Gastrocnemius medialis (tissue), 4 donors: Measurements from ENCODE around the gene TUBB2A.
"Not testable (repeated sequence)": the region's sequence is repeated elsewhere in the genome, so short reads cannot be mapped to it uniquely, and the experiment has no call there.

Experiments
- CTCF ChIP-seq, 5 experiments: fragments of 450-650 bp in 3 of 5; fragments of 200-600 bp in 2 of 5; sonication (generic) in 2 of 5; IDR thresholded peaks in 4 of 5; conservative IDR thresholded peaks in 1 of 5; 1 replicate in 4 of 5; 2 replicates in 1 of 5; pipeline ENCODE4 v1.5.1; 2016 to 2019; ENCODE audit warnings: antibody characterized with exemption in 5 of 5, mild to moderate bottlenecking in 3 of 5, moderate library complexity in 3 of 5
- POLR2A ChIP-seq, 2 donors: fragments of 450-650 bp; IDR thresholded peaks; one replicate each; pipeline ENCODE4 v1.6.1; 2017; ENCODE audit warnings: antibody characterized with exemption in 2 of 2, mild to moderate bottlenecking in 2 of 2, moderate library complexity in 2 of 2

DNA sequence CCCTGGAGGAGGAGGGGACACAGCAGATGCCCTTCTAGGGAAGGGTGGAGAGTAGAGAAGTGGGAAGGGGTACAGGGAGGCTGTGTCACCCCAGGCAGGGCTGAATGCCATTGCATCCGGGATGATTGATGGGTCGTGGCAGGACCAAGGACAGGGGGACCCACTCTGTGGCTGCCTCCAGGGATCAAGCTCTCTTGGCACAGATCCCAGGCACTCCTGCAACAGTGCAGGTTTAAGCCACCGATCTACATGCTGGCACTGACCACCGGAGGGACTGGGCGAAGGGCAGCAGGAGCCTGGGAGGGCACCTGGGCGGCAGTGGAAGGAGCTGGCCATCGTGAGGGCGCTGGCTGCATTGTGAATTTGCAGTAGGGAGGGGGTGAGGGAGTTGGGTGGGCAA lies 22.6 kb upstream of the TUBB2A start:
- TF ChIP-seq CTCF (IDR thresholded peaks at IDR 0.05 in 4 of 5, conservative IDR thresholded peaks at IDR 0.05 in 1 of 5); POLR2A (IDR thresholded peaks at IDR 0.05): not testable (repeated sequence)
